ENCODE data around the gene ARRDC2. TPM values are rescaled to one million over a fixed set of nuclear protein-coding genes. Genes with fewer than 3 reads are reported as not detected.
"Not testable (repeated sequence)": the region's sequence is repeated elsewhere in the genome, so short reads cannot be mapped to it uniquely, and the experiment has no call there.

The ARRDC2 gene
- total RNA-seq, 1 donor from 2014 or later = 16.6 TPM

GRCh38 chr19:17982430-17982829 is 25.5 kb upstream of the ARRDC2 start:
- H3K9me3 ChIP-seq (replicated peaks) = no peaks in the 10 kb centered on the region
- H3K4me3 ChIP-seq = no peak overlapping the region
- H3K36me3 ChIP-seq = no peaks in the 10 kb centered on the region
- H3K27ac ChIP-seq (replicated peaks) = no peak overlapping the region
- DNase-seq = no peak
- intact Hi-C loops (cut with micrococcal nuclease) = no loop called here
- TF ChIP-seq CTCF (IDR thresholded peaks at IDR 0.05; ENCODE audit: borderline replicate concordance) = no peak
- H3K27me3 ChIP-seq (ENCODE audit: low read depth) = peaks cover 65% of the 10 kb centered on the region
- no peaks in the 10 kb centered on the region for H3K4me1 ChIP-seq

- TF ChIP-seq CTCF (IDR thresholded peaks at IDR 0.05; ENCODE audit: borderline replicate concordance) = no peak
- intact Hi-C loops (cut with micrococcal nuclease) = no loop called here
Measured at GRCh38 chr19:17985037-17985818, 22.7 kb upstream of the ARRDC2 start.

GRCh38 chr19:17986569-17986968 is 21.4 kb upstream of the ARRDC2 start:
- peaks cover 43% of the 10 kb centered on the region for H3K27me3 ChIP-seq (ENCODE audit: low read depth)
- intact Hi-C loops (cut with micrococcal nuclease); H3K9me3 ChIP-seq (replicated peaks); H3K27ac ChIP-seq (replicated peaks); H3K4me1 ChIP-seq; DNase-seq; H3K4me3 ChIP-seq; H3K36me3 ChIP-seq: not testable (repeated sequence)

More at GRCh38 chr19:17985037-17985818, 22.7 kb upstream of the ARRDC2 start:
- Histone ChIP-seq H3K4me3 (no peak overlapping the region), H3K36me3 (no peaks in the 10 kb centered on the region), H3K4me1 (no peaks in the 10 kb centered on the region), H3K27me3 (ENCODE audit: low read depth) (peaks cover 56% of the 10 kb centered on the region), H3K27ac (replicated peaks) (no peak overlapping the region), H3K9me3 (replicated peaks) (no peaks in the 10 kb centered on the region)
- no peak for DNase-seq

GRCh38 chr19:17988161-17988560 is 19.8 kb upstream of the ARRDC2 start:
- H3K4me1 ChIP-seq = no peaks in the 10 kb centered on the region
- intact Hi-C loops (cut with micrococcal nuclease) = no loop called here
- DNase-seq = no peak

GRCh38 chr19:17989425-17990094 is 18.4 kb upstream of the ARRDC2 start:
- H3K27me3 ChIP-seq (ENCODE audit: low read depth) = peaks cover 36% of the 10 kb centered on the region
- H3K4me3 ChIP-seq = no peak overlapping the region
- no peak overlapping the region for H3K27ac ChIP-seq (replicated peaks)
- intact Hi-C loops (cut with micrococcal nuclease) = no loop called here
- TF ChIP-seq CTCF (IDR thresholded peaks at IDR 0.05; ENCODE audit: borderline replicate concordance) = no peak
- DNase-seq = no peak
- H3K9me3 ChIP-seq (replicated peaks) = no peaks in the 10 kb centered on the region
- H3K4me1 ChIP-seq = no peaks in the 10 kb centered on the region
- no peaks in the 10 kb centered on the region for H3K36me3 ChIP-seq

More at GRCh38 chr19:17988161-17988560, 19.8 kb upstream of the ARRDC2 start:
- peaks cover 39% of the 10 kb centered on the region for H3K27me3 ChIP-seq (ENCODE audit: low read depth)
- no peak for TF ChIP-seq CTCF (IDR thresholded peaks at IDR 0.05; ENCODE audit: borderline replicate concordance)
- H3K27ac ChIP-seq (replicated peaks) = no peak overlapping the region
- H3K4me3 ChIP-seq = no peak overlapping the region
- H3K36me3 ChIP-seq = no peaks in the 10 kb centered on the region
- H3K9me3 ChIP-seq (replicated peaks) = no peaks in the 10 kb centered on the region

Data from left ventricle myocardium inferior (tissue), 1 donor.